ENCODE measurements around the gene SUGCT.

Gene SUGCT

DNA sequence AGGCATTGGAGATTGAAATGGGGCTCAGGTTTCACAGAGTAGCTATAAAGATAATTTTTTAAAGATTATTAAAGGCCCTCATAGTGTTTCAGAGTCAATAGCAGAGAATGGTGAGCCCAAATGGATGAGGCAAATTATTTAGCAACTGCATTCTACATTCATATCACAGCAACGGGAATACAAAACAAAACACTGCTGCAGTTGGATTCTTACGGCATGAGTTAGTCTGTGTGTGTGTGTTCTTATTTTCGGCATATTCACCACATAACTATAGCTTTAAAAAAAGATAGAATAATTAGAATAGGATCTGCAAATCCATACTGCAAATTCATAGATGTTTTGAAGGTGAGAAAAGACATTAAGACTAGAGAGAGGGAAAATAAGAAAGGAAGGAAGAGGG is 66.0 kb downstream of the SUGCT start:
- TF ChIP-seq ZBTB8A (tag by site-specific recombination; IDR thresholded peaks at IDR 0.05), result no peak
- TF ChIP-seq ZNF658 (tag by site-specific recombination; IDR thresholded peaks at IDR 0.05), result no peak
- no peak for TF ChIP-seq ZNF501 (tag by site-specific recombination; IDR thresholded peaks at IDR 0.05)
- TF ChIP-seq, protein P1, sequence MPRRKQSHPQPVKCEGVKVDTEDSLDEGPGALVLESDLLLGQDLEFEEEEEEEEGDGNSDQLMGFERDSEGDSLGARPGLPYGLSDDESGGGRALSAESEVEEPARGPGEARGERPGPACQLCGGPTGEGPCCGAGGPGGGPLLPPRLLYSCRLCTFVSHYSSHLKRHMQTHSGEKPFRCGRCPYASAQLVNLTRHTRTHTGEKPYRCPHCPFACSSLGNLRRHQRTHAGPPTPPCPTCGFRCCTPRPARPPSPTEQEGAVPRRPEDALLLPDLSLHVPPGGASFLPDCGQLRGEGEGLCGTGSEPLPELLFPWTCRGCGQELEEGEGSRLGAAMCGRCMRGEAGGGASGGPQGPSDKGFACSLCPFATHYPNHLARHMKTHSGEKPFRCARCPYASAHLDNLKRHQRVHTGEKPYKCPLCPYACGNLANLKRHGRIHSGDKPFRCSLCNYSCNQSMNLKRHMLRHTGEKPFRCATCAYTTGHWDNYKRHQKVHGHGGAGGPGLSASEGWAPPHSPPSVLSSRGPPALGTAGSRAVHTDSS (tag by site-specific recombination; IDR thresholded peaks at IDR 0.05), result no peak
- TF ChIP-seq ZNF174 (tag by site-specific recombination; IDR thresholded peaks at IDR 0.05), result no peak
- TF ChIP-seq, protein P2, sequence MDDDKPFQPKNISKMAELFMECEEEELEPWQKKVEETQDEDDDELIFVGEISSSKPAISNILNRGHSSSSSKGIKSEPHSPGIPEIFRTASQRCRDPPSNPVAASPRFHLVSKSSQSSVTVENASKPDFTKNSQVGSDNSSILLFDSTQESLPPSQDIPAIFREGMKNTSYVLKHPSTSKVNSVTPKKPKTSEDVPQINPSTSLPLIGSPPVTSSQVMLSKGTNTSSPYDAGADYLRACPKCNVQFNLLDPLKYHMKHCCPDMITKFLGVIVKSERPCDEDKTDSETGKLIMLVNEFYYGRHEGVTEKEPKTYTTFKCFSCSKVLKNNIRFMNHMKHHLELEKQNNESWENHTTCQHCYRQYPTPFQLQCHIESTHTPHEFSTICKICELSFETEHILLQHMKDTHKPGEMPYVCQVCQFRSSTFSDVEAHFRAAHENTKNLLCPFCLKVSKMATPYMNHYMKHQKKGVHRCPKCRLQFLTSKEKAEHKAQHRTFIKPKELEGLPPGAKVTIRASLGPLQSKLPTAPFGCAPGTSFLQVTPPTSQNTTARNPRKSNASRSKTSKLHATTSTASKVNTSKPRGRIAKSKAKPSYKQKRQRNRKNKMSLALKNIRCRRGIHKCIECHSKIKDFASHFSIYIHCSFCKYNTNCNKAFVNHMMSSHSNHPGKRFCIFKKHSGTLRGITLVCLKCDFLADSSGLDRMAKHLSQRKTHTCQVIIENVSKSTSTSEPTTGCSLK (tag by site-specific recombination; IDR thresholded peaks at IDR 0.05), result no peak
- no peak for TF ChIP-seq OVOL3 (tag by site-specific recombination; IDR thresholded peaks at IDR 0.05)
- TF ChIP-seq, protein P3, sequence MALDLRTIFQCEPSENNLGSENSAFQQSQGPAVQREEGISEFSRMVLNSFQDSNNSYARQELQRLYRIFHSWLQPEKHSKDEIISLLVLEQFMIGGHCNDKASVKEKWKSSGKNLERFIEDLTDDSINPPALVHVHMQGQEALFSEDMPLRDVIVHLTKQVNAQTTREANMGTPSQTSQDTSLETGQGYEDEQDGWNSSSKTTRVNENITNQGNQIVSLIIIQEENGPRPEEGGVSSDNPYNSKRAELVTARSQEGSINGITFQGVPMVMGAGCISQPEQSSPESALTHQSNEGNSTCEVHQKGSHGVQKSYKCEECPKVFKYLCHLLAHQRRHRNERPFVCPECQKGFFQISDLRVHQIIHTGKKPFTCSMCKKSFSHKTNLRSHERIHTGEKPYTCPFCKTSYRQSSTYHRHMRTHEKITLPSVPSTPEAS (tag by site-specific recombination; IDR thresholded peaks at IDR 0.05), result no peak
- no peak for TF ChIP-seq ZNF660 (tag by site-specific recombination; IDR thresholded peaks at IDR 0.05)
- TF ChIP-seq ZBTB20 (tag by site-specific recombination; IDR thresholded peaks at IDR 0.05), result no peak
- no peak for TF ChIP-seq ZNF394 (tag by site-specific recombination; IDR thresholded peaks at IDR 0.05; ENCODE audit: borderline replicate concordance)
- no peak for TF ChIP-seq ZNF416 (tag by site-specific recombination; IDR thresholded peaks at IDR 0.05)
- TF ChIP-seq ZNF184 (tag by site-specific recombination; IDR thresholded peaks at IDR 0.05), result no peak
- TF ChIP-seq, protein P4, sequence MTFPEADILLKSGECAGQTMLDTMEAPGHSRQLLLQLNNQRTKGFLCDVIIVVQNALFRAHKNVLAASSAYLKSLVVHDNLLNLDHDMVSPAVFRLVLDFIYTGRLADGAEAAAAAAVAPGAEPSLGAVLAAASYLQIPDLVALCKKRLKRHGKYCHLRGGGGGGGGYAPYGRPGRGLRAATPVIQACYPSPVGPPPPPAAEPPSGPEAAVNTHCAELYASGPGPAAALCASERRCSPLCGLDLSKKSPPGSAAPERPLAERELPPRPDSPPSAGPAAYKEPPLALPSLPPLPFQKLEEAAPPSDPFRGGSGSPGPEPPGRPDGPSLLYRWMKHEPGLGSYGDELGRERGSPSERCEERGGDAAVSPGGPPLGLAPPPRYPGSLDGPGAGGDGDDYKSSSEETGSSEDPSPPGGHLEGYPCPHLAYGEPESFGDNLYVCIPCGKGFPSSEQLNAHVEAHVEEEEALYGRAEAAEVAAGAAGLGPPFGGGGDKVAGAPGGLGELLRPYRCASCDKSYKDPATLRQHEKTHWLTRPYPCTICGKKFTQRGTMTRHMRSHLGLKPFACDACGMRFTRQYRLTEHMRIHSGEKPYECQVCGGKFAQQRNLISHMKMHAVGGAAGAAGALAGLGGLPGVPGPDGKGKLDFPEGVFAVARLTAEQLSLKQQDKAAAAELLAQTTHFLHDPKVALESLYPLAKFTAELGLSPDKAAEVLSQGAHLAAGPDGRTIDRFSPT (tag by site-specific recombination; IDR thresholded peaks at IDR 0.05), result no peak
- 0 out of 2 replicates have a peak, but pooled peaks cover 2% of the 10 kb centered on the region for H3K4me1 ChIP-seq (ENCODE audit: control insufficient read depth, insufficient read depth, low read length)
- H3K9me3 ChIP-seq (ENCODE audit: control insufficient read depth, insufficient read depth, low read depth, low read length), result no peaks in the 10 kb centered on the region
- no peak overlapping the region for H3K27ac ChIP-seq (ENCODE audit: extremely low read depth, low read depth, low read length)
- ChIA-PET CTCF (interaction anchor here (0.6 to 1.5 kb wide), 4 partner anchors 18 to 626 kb away, joined by 3 to 5 read pairs (median 4); no protein-coding TSS in a partner anchor), POLR2A (no interaction called here)
- no peaks in the 10 kb centered on the region; a peak in 1 of 3 replicates for H3K36me3 ChIP-seq (ENCODE audit: control insufficient read depth in 2 of 2, insufficient read depth in 1 of 2, low read length in 2 of 2)
- H3K4me3 ChIP-seq (ENCODE audit: low read depth, low read length), result no peak overlapping the region

DNA sequence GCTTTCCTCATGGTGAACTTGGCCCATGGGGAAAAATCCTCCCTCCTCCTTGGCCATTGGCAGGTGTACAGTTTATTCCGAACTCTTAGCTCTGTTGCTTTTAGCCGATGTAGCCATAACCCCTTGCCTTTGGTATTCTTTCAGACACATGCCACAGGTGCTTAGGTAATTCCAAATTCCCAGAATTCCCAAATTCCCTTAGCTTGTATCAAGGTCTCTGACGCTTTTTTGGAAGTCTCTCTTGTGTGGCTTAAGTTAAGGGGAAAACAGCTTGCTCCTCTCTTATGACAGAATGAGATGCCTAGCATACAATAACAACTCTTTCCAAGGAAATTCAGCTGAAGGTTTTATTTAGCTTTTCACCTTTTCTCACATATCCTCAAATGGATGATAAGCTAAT is 68.0 kb downstream of the SUGCT start:
- ChIA-PET CTCF (interaction anchor here (0.7 to 1.1 kb wide), 2 partner anchors 9 to 30 kb away, joined by 3 to 4 read pairs; no protein-coding TSS in a partner anchor), POLR2A (no interaction called here)
- Histone ChIP-seq H3K4me3 (ENCODE audit: low read depth, low read length) (no peak overlapping the region), H3K27ac (ENCODE audit: extremely low read depth, low read depth, low read length) (no peak overlapping the region), H3K9me3 (ENCODE audit: control insufficient read depth, insufficient read depth, low read depth, low read length) (no peaks in the 10 kb centered on the region), H3K4me1 (ENCODE audit: control insufficient read depth, insufficient read depth, low read length) (0 out of 2 replicates have a peak, but pooled peaks cover 2% of the 10 kb centered on the region), H3K36me3 (ENCODE audit: control insufficient read depth in 2 of 2, insufficient read depth in 1 of 2, low read length in 2 of 2) (no peaks in the 10 kb centered on the region)
- no peak for TF ChIP-seq PRDM1 (tag by site-specific recombination; IDR thresholded peaks at IDR 0.05)
- no peak for TF ChIP-seq ZNF48 (tag by site-specific recombination; IDR thresholded peaks at IDR 0.05)
- TF ChIP-seq YY2 (tag by site-specific recombination; IDR thresholded peaks at IDR 0.05), result no peak
- TF ChIP-seq, protein P5, sequence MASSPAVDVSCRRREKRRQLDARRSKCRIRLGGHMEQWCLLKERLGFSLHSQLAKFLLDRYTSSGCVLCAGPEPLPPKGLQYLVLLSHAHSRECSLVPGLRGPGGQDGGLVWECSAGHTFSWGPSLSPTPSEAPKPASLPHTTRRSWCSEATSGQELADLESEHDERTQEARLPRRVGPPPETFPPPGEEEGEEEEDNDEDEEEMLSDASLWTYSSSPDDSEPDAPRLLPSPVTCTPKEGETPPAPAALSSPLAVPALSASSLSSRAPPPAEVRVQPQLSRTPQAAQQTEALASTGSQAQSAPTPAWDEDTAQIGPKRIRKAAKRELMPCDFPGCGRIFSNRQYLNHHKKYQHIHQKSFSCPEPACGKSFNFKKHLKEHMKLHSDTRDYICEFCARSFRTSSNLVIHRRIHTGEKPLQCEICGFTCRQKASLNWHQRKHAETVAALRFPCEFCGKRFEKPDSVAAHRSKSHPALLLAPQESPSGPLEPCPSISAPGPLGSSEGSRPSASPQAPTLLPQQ (tag by site-specific recombination; IDR thresholded peaks at IDR 0.05), result no peak
- TF ChIP-seq, protein P6, sequence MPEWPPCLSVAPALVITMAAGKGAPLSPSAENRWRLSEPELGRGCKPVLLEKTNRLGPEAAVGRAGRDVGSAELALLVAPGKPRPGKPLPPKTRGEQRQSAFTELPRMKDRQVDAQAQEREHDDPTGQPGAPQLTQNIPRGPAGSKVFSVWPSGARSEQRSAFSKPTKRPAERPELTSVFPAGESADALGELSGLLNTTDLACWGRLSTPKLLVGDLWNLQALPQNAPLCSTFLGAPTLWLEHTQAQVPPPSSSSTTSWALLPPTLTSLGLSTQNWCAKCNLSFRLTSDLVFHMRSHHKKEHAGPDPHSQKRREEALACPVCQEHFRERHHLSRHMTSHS (tag by site-specific recombination; IDR thresholded peaks at IDR 0.05), result no peak
- no peak for TF ChIP-seq EGR2 (tag by site-specific recombination; IDR thresholded peaks at IDR 0.05; ENCODE audit: low read depth)

Measured in HEK293 (cell line).